Right renal pelvis (tissue), 4 donors: ENCODE data around the gene RASAL2. TPM values are rescaled to one million over a fixed set of nuclear protein-coding genes. Genes with fewer than 3 reads are reported as not detected.
"Not testable (repeated sequence)": the region's sequence is repeated elsewhere in the genome, so short reads cannot be mapped to it uniquely, and the experiment has no call there.

ENCODE experiments used
- DNase-seq, 4 donors: peaks; one replicate each; pipeline ENCODE4 v3.0.0-alpha.2; 2013; ENCODE audit warnings: low read depth in 4 of 4, low spot score in 3 of 4, missing footprints in 1 of 4
- polyA plus RNA-seq, 4 donors: library from polyadenylated mRNA; unstranded; fragments of 120-200 nt; gene quantifications; one replicate each; pipeline ENCODE4 v1.2.1, GENCODE V29; 2013; ENCODE audit not compliant: insufficient read length in 4 of 4

RASAL2 gene
- polyA plus RNA-seq, 4 donors: 17.6 to 19.3 (median 19.1) TPM

- DNase-seq: no peak
Observed at GRCh38 chr1:178151831-178152230, 57.9 kb downstream of the RASAL2 start.

DNA sequence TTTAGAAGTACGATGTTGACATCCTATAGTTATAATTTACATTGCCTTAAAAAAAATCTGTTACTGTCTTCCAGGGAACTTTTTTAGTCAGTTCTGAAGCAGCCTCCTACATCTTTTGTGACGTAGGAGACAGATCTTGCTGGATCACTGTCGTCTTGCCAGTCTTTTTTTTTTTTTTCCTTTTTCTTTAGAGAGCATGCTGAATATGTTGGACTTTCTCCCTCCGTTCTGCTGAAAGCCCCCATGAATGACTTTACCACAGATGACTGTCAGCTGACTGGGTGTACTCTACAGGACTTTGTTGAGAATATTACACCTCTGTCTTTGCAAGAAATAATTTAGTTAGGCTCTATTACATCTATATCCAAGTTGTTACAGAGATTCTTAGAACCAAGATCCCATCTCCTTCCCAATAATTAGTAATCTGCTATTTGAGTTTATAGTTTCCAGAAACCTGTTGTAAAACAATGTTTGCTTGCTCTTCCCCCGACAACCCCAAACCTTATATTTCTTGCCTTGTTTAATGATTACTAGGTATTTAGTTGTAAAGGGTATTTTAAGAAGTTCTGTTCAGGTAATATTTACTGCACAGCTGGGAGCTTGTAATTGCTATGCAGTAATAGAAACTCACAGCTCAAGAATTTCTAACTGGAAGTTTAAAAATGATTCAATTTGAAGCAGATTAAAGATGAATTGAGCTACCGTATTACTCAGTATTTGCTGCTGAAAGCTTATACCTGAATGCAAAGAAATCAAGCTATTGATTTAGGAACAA is 61.8 kb downstream of the RASAL2 start:
- peak in 1 of 4 donors; percentile 3 for DNase-seq

- DNase-seq: no peak
Observed at GRCh38 chr1:178160736-178161475, 67.0 kb downstream of the RASAL2 start.

GRCh38 chr1:178161516-178161915 is 67.6 kb downstream of the RASAL2 start:
- DNase-seq: no peak

GRCh38 chr1:178165196-178165595 is 71.3 kb downstream of the RASAL2 start:
- no peak for DNase-seq

GRCh38 chr1:178166429-178167024 is 72.6 kb downstream of the RASAL2 start:
- no peak for DNase-seq

GRCh38 chr1:178168536-178168935 is 74.6 kb downstream of the RASAL2 start:
- DNase-seq: no peak

- no peak for DNase-seq
Observed at GRCh38 chr1:178169649-178170048, 75.7 kb downstream of the RASAL2 start.

DNA sequence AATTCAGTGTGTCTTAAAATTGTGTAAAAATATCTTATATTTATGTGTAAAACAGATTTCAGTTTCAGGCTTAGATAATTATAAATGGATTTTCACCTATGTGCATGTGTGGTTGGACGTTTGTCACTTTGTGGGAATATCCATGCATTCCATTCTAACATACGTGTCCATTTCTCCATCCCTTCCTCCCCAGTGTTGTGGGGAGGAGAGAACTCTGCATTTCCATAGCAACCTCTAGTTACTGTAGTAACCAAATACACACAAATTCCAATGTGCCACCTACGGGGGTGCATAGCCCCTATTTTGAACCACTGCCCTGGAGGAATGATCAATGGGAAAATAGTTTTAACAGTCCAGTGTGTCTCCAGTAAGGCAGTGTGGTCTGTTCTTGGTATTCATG is 79.0 kb downstream of the RASAL2 start:
- no peak for DNase-seq

DNA sequence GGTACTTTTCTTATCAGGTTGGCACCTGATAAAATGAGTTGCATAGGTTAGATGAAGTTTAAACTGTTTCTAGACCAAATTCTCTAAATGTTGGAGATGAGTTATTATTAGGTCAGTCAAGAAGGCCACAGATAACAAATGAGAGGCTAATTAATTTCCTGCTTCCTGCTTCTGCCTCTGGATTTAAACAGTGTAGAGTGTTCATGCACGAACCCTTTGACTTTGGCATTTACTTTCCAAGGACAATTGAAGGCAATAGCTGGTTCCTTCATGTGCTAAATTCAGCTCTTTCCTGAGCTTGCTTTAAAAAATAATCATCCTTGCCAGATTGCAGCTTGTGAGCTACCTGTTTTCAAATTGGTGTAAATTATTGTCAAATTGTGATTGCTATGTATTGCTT is 80.6 kb downstream of the RASAL2 start:
- peak in 1 of 4 donors; percentile 3 for DNase-seq

DNA sequence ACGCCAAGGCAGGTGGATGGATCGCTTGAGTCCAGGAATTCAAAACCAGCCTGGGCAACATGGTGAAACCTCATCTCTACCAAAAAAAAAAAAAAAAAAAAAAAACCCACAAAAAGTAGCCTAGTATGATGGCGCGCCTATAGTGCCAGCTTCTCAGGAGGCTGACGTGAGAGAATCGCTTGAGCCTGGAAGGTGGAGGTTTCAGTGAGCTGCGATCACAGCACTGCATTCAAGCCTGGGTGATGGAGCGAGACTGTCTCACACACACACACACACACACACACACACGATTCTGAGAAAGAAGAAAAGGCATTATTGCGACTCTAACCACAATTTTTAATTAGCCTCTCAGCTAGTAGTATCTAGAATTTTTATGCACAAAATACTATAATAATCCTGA is 86.5 kb downstream of the RASAL2 start:
- no peak for DNase-seq

- no peak for DNase-seq
Observed at GRCh38 chr1:178183796-178184195, 89.9 kb downstream of the RASAL2 start.

- DNase-seq: no peak
Observed at GRCh38 chr1:178188306-178188705, 94.4 kb downstream of the RASAL2 start.

DNA sequence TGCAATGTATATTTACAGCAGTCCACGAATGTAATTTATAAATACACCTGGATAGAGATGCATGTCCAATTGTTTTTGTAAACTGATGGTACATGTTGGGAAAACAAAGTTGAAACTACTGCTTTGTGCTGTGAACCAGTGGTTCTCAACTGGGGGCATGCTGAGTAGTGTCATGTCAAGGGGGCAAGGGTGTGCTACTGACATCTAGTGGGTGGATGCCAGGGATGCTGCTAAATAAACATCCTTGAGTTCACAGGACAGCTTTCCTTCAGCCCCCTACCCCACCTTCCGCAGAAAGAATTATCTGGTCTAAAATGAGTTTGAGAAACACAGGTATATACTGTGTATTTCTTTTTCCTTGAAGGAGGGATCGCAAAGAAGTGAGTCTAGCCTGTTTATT is 95.9 kb downstream of the RASAL2 start:
- DNase-seq: peak in 1 of 4 donors; percentile 15

GRCh38 chr1:178190881-178191280 is 97.0 kb downstream of the RASAL2 start:
- no peak for DNase-seq

DNA sequence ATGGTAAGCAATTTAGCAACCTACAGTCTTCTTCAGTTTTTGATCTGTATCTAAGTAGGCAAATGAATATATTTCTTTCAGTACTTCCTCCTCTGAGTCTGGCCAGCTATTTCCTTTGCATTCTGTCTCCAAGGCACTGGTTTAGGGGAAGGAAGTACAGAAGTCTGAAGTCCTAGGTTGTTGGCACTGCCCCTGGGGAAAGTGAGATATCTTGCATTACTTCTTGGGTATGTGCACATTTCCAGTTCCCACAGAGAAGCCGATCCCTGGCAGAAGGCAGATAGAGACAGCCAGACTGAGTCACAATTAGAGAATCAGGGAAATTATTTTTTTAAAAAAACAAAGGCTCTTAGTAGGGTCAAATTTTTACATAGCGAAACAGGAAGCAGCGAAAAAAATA is 98.8 kb downstream of the RASAL2 start:
- no peak for DNase-seq

- DNase-seq: no peak
Observed at GRCh38 chr1:178196631-178197030, 102.7 kb downstream of the RASAL2 start.

GRCh38 chr1:178202095-178202494 is 108.2 kb downstream of the RASAL2 start:
- not testable (repeated sequence) for DNase-seq

- not testable (repeated sequence) for DNase-seq
Observed at GRCh38 chr1:178202546-178202945, 108.6 kb downstream of the RASAL2 start.

DNA sequence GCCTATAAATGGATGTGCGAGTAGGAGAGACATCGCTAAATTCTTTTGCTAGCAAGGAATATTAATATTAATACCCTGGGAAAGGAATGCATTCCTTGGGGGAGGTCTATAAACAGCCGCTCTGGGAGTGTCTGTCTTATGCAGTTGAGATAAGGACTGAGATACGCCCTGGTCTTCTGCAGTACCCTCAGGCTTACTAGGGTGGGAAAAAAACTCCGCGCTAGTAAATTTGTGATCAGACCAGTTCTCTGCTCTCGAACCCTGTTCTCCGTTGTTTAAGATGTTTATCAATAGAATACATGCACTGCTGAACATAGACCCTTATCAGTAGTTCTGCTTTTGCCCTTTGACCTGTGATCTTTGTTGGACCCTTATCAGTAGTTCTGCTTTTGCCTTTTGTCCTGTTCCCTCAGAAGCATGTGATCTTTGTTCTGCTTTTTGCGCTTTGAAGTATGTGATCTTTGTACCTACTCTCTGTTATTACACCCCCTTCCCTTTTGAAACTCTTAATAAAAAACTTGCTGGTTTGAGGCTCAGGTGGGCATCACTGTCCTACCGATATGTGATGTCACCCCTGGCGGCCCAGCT is 114.5 kb downstream of the RASAL2 start:
- not testable (repeated sequence) for DNase-seq

- no peak for DNase-seq
Observed at GRCh38 chr1:178209935-178210334, 116.0 kb downstream of the RASAL2 start.
